Left ventricle myocardium superior (tissue), 1 donor: ENCODE results near the gene POLR2I. TPM values are rescaled to one million over a fixed set of nuclear protein-coding genes. Genes with fewer than 3 reads are reported as not detected.
"Not testable (repeated sequence)": the region's sequence is repeated elsewhere in the genome, so short reads cannot be mapped to it uniquely, and the experiment has no call there.

ENCODE experiments used
- ATAC-seq: fragments of 200-7000 bp; cut with Tn5 transposase; one replicate; pipeline ENCODE4 v1.9.1; 2020; ENCODE audit warnings: mild to moderate bottlenecking, moderate library complexity
- DNase-seq: peaks from one replicate; pipeline ENCODE4 v3.0.0-alpha.2; 2020
- intact Hi-C: fragments of 100-400 bp; cut with micrococcal nuclease; formaldehyde crosslinking; loops from one replicate; pipeline ENCODE4 v1.11.0; 2022
- total RNA-seq: library from RNA; stranded (reverse); fragmentation: NEBNext Ultra II Directional; extraction: Animal tissue kit (Norgen Biotek cat#: 25700); gene quantifications from one replicate; pipeline ENCODE4 v1.2.1, GENCODE V29; 2021
- donor health status: DM: no; HTN: yes; CAD: no; lungs with severe emphysema.

POLR2I gene
- total RNA-seq, 1 donor from 2014 or later, result 157 TPM

GRCh38 chr19:36139120-36139472, 24.4 kb upstream of the POLR2I start:
- ATAC-seq, result no peak
- intact Hi-C loops, result no loop called here
- DNase-seq, result no peak

- DNase-seq (peak; percentile 58), ATAC-seq (peak; percentile 24)
- intact Hi-C loops, result no loop called here
These were observed 22.4 kb upstream of the POLR2I start for GRCh38 chr19:36136964-36137686.

GRCh38 chr19:36134867-36135266, 20.2 kb upstream of the POLR2I start:
- intact Hi-C loops, DNase-seq, ATAC-seq: not testable (repeated sequence)

- ATAC-seq, intact Hi-C loops: not testable (repeated sequence)
- DNase-seq, result peak; percentile 61
These were observed 16.5 kb upstream of the POLR2I start for GRCh38 chr19:36131221-36131620.

DNA sequence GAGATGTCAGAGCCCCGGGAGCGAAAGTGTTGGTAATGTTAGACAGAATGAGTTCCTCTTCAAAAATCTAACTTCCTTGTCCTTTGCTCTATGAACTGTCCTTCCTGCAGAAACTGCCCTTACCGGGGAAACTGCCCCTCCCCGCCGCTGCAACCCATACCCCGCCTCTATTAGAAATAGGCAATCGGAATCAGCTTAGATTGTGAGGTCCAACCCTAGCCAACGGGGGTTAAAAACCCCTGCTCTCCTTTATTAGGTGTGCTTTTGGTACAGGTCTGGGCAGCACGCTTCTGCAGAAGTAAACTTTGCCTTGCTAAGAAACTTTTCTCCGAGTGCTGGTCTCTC, 13.7 kb upstream of the POLR2I start:
- intact Hi-C loops, result loop anchor here (5.0 kb wide), 1 partner anchor 44 kb away; no protein-coding TSS in a partner anchor
- DNase-seq (no peak), ATAC-seq (peak; percentile 33)

GRCh38 chr19:36125557-36125956, 10.9 kb upstream of the POLR2I start:
- ATAC-seq, result no peak
- intact Hi-C loops, result loop anchor here (5.0 kb wide), 1 partner anchor 47 kb away; no protein-coding TSS in a partner anchor

DNA sequence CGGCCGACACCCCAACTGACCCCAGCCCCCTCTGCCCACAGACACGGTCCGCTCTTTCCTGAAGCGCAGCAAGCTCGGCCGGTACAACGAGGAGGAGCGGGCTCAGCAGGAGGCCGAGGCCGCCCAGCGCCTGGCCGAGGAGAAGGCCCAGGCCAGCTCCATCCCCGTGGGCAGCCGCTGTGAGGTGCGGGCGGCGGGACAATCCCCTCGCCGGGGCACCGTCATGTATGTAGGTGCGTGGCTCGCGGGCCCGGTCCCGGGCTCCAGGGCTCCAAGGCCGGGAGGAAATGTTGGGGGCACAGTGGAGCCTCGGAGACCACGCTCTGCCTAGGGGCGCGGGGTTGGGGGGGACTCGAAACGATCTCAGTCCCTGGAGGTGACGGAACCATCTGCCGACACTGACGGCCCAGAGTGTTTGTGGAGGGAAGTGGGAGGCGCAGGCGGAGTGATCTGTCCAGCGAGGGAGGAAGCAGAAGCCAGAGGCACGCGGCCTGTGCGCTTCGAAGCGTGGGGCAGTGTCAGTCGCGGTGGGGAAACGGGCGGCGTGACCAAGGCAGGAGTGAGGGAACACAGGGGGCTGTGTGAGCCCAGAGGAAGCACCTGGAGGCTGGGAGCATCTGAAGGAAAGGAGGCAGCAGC, 6.9 kb upstream of the POLR2I start:
- ATAC-seq (no peak), DNase-seq (no peak)
- intact Hi-C loops, result no loop called here

More at GRCh38 chr19:36125557-36125956, 10.9 kb upstream of the POLR2I start:
- no peak for DNase-seq

DNA sequence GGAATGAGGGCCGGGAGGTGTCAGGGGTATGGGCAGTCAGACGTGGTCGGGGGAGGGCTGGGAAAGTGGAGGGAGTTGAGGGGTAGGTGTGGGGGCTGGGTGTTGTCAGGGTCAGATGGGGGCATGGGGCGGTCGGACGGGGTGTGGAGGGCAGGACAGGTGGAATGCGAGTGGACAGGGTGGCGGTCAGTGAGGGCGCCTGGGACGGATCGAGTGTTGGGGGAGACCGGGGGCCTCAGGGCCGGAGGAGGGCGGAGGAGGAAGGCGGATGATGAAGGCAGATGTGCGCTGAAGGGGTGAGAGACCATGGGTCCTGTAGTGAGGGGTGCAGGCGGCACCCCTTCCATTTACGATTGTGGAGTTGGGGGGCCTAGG, 6.3 kb upstream of the POLR2I start:
- intact Hi-C loops, result no loop called here
- DNase-seq (no peak), ATAC-seq (no peak)

GRCh38 chr19:36120092-36120983, 5.7 kb upstream of the POLR2I start:
- DNase-seq (no peak), ATAC-seq (no peak)
- intact Hi-C loops, result no loop called here

GRCh38 chr19:36116344-36116637, 1.6 kb upstream of the POLR2I start:
- DNase-seq (no peak), ATAC-seq (no peak)
- intact Hi-C loops, result no loop called here

GRCh38 chr19:36115453-36116343, 1.0 kb upstream of the POLR2I start, which contains the start of gene TBCB:
Gene TBCB, plus strand, starts transcription at chr19:36115468. Its CDS starts 93 bp downstream, at chr19:36115561.
- intact Hi-C loops, result no loop called here
- peak; percentile 69 for ATAC-seq
- DNase-seq, result peak; percentile 88

DNA sequence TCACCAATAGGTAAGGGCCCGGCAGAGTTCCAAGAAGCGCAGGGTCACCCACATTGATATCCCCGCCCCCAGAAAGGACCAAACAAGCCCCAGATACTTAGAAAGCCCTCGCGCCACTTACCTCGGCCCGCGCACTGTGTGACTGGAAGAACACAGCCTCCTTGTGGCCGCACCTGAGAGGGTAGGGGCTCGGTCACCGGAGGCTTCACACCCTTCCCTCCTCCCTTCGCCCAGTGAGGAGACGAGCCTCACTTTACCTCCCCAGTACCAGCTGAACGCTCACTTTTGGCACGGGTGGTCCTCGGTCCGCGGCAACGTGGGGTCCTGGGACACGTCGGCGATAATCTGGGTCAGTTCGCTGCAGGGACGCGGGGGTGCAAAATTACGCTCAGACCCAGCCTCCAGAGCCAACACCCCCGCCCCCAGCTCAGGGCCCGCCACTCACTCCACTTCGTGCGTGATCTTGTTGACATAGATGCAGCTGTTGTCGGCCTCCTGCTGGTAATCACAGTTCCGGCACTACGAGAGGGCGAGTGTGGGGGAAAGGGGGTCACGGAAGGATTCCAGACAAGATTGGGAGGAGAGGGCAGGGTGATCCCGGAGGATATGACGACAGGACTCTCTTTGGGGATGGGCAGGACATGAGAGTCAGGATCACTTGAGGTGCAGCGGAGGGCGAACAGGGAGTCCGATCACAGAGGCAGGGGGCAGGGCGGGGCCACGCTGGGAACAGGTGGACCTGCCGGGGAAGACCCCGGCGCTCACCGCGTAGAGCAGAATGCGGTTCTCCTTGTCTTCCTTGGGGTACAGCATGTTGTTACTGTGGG, 568 bp downstream of the POLR2I start:
- intact Hi-C loops, result no loop called here
- DNase-seq (no peak), ATAC-seq (no peak)

- no peak for DNase-seq
- intact Hi-C loops, result no loop called here
- ATAC-seq, result no peak
These were observed 1.2 kb downstream of the POLR2I start for GRCh38 chr19:36113425-36113824.

DNA sequence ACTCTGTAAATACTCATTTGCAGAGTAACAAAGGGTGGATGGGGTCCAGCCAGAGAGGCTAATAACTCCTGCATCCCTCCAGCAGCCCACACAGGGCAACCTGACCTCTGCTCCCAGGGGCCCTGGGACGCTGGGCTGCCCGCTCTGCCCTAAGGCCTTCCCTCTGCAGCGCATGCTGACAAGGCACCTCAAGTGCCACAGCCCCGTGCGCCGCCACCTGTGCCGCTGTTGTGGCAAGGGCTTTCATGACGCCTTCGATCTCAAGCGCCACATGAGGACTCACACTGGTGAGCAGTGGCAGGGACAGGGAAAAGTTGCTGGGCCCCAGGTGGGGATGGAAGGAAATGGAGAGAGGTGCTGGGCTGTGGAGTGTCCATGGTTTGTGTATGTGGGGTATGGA, 2.0 kb downstream of the POLR2I start:
- intact Hi-C loops, result no loop called here
- no peak for DNase-seq
- ATAC-seq, result no peak

- no peak for DNase-seq
- intact Hi-C loops, result no loop called here
- ATAC-seq, result no peak
These were observed 3.5 kb downstream of the POLR2I start for GRCh38 chr19:36111200-36111539.

- intact Hi-C loops, result no loop called here
- DNase-seq (no peak), ATAC-seq (no peak)
These were observed 4.0 kb downstream of the POLR2I start, which contains the start of gene OVOL3 for GRCh38 chr19:36110487-36111199. Gene OVOL3, plus strand, starts transcription at chr19:36111143. Its CDS starts 60 bp downstream, at chr19:36111203.

DNA sequence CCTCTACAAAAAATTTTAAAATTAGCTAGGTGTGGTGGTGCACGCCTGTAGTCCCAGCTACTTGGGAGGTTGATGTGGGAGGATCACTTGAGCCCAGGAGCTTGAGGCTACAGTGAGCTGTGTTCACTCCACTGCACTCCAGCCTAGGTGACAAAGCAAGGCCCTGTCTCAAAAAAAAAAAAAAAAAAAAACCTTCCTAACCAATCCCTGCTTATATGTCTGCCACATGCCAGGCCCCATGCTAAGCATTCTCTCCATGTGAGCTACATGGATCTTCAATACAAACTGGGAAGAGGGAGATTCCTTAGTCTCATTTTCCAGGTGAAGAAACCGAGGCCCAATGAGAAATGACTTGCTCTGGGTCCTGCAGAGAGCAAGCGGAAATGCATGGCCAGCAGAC, 6.0 kb downstream of the POLR2I start:
- ATAC-seq, result no peak
- DNase-seq, result no peak
- intact Hi-C loops, result no loop called here

DNA sequence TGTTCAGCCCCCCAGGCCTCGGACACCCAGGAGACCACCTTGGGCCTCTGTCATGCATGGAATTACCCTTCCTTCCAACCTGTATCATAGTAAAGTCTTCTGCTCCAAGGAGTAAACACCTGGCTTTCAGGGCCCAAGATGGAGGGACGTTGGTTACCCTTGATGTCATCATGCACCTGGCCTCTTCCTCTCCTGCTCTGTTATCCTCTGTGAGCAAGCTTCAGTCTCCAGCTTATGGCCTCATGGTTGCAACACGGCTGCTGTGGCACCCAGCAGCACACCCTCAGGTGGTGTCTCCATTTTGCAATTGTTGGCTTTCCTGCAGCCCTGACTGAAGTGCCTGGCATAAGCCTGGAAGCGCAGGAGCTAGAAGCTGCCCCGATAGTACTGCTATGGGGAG, 7.7 kb downstream of the POLR2I start:
- DNase-seq (no peak), ATAC-seq (no peak)
- intact Hi-C loops, result no loop called here
